Nephron progenitor cell (in vitro differentiated cells): ENCODE data around the gene CACNA1B.

ENCODE experiments used
- DNase-seq: peaks from one replicate; pipeline ENCODE4 v3.0.0; 2021
- H3K27ac Mint-ChIP-seq: 2 replicates; pipeline ENCODE4 v1.8.0; 2021; ENCODE audit warnings: mild to moderate bottlenecking, moderate library complexity, mixed read lengths
- H3K27me3 Mint-ChIP-seq: 2 replicates; pipeline ENCODE4 v1.8.0; 2021; ENCODE audit warnings: mild to moderate bottlenecking, low read depth, mixed read lengths; ENCODE audit not compliant: poor library complexity
- H3K36me3 Mint-ChIP-seq: 2 replicates; pipeline ENCODE4 v1.8.0; 2021; ENCODE audit warnings: low read depth, mixed read lengths
- H3K4me1 Mint-ChIP-seq: 2 replicates; pipeline ENCODE4 v1.8.0; 2021; ENCODE audit warnings: mixed read lengths
- H3K4me3 Mint-ChIP-seq: 2 replicates; pipeline ENCODE4 v1.8.0; 2021; ENCODE audit warnings: mild to moderate bottlenecking, moderate library complexity, mixed read lengths
- H3K9me3 Mint-ChIP-seq: 2 replicates; pipeline ENCODE4 v1.8.0; 2021; ENCODE audit warnings: mild to moderate bottlenecking, moderate library complexity, mixed read lengths
- CTCF ChIP-seq: fragments of 200-600 bp; sonication (generic); IDR thresholded peaks from 2 replicates; pipeline ENCODE4 v1.5.0; 2021; ENCODE audit warnings: antibody characterized with exemption

The CACNA1B gene

DNA sequence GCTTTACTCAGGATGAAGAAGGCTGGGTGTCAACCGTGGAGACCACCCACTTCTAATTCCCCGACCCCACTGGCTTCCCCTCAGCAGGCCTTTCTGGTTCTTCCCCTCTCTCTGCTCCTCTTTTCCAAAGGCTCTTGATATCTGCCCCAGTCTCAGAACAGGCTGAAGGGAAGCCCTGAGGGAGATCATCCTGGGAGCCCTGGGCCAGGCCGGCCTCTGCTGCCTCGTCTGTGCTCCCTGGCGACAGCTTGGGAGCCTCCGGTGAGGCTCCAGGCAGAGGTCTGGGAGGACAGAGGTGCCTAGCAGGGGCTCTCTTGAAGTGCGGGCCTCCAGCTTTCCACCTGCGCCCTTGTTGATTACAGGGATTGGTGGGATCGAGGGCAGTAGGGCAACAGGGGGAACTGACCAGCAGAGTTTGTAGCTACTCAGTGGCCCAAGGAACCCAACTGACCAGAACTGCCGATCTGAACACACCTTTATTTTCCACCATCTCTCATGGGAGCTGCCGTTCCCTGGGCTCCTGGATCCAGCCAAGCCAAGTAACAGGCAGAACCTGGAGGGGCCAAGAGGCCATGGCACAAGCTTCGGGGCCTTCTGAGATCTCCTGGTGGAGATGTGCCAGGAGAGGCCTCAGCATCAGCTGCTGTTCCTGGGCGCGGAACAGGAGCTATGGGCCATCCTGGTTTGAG lies 198.5 kb downstream of the CACNA1B start:
- TF ChIP-seq CTCF = no peak
- H3K36me3 Mint-ChIP-seq = no peaks in the 10 kb centered on the region
- H3K27ac Mint-ChIP-seq = no peak overlapping the region
- H3K4me1 Mint-ChIP-seq = peaks cover 6% of the 10 kb centered on the region
- peaks cover 14% of the 10 kb centered on the region for H3K27me3 Mint-ChIP-seq
- peaks cover 8% of the 10 kb centered on the region for H3K9me3 Mint-ChIP-seq
- H3K4me3 Mint-ChIP-seq = no peak overlapping the region
- DNase-seq = no peak

DNA sequence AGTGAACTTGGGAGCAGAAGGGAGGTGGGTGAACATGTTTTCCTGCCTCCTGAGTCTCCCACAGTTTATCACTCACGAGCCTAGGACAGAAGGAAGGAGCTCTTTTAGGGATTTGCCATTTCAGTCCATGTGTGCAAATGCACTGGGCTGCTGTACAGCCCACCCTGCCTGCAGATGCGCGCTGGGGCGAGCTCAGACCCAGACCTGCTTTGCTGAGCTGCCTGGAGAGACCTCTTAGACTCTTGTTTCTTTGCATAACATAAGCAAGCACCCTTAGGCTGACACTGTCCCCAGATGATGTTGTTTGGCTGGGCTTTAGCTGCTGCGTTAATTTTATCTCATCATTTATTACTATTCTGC lies 199.0 kb downstream of the CACNA1B start:
- H3K4me3 Mint-ChIP-seq = no peak overlapping the region
- TF ChIP-seq CTCF = no peak
- peaks cover 6% of the 10 kb centered on the region for H3K4me1 Mint-ChIP-seq

DNA sequence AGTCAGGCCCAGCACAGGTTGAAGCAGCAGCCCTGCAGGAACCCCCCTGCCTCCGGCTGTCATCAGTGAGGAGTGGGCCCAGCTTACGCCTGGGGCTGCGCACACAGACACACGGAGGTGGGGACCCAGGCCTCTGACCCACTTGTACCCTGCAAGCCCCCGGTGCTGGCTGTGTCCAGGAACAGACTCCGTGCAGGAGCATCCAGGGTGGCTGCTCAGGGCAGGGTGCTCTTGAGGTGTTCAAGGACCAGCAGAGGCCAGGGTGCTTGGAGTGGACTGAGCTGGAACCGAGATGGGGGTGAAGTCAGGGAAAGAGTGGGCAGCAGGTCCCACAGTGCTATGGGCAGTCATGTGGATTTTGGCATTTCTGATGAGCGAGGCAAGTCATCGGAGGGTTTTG lies 199.5 kb downstream of the CACNA1B start:
- no peak for DNase-seq
- no peaks in the 10 kb centered on the region for H3K36me3 Mint-ChIP-seq
- peaks cover 15% of the 10 kb centered on the region for H3K9me3 Mint-ChIP-seq
- H3K27me3 Mint-ChIP-seq = peaks cover 6% of the 10 kb centered on the region
- H3K4me3 Mint-ChIP-seq = no peak overlapping the region
- no peak overlapping the region for H3K27ac Mint-ChIP-seq
- no peak for TF ChIP-seq CTCF
- peaks cover 6% of the 10 kb centered on the region for H3K4me1 Mint-ChIP-seq

More for the DNA sequence above, 199.0 kb downstream of the CACNA1B start:
- no peak for DNase-seq
- Mint-ChIP-seq H3K36me3 (no peaks in the 10 kb centered on the region), H3K27me3 (peaks cover 11% of the 10 kb centered on the region), H3K9me3 (peaks cover 13% of the 10 kb centered on the region), H3K27ac (no peak overlapping the region)

GRCh38 chr9:138077898-138078540 lies 200.4 kb downstream of the CACNA1B start:
- H3K27me3 Mint-ChIP-seq = peaks cover 8% of the 10 kb centered on the region
- H3K4me3 Mint-ChIP-seq = no peak overlapping the region
- no peak for DNase-seq
- no peak for TF ChIP-seq CTCF
- H3K36me3 Mint-ChIP-seq = no peaks in the 10 kb centered on the region
- peaks cover 15% of the 10 kb centered on the region for H3K9me3 Mint-ChIP-seq
- peaks cover 6% of the 10 kb centered on the region for H3K4me1 Mint-ChIP-seq
- no peak overlapping the region for H3K27ac Mint-ChIP-seq

DNA sequence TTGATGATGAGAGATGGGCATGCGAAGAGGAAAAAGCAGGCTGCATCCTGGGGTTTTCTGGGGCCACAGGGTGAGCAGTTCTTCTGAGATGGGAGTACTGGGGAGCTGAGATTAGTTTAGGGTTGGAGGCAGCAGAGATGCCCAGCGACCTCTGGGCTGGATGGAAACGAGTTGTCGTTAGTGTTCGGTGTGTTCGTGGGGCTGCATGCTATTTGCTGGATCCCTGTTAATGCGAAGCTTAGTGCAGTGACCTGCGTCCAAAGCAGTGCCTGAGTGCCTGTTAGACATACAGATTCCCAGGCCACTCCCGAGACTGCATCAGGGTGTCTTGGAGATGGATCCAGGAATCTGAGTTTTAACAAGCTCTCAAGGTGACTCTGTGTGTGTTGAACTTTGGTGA lies 201.3 kb downstream of the CACNA1B start:
- Mint-ChIP-seq H3K4me3 (no peak overlapping the region), H3K9me3 (peaks cover 17% of the 10 kb centered on the region), H3K4me1 (peaks cover 6% of the 10 kb centered on the region), H3K27ac (no peak overlapping the region), H3K36me3 (no peaks in the 10 kb centered on the region), H3K27me3 (peaks cover 6% of the 10 kb centered on the region)
- TF ChIP-seq CTCF = no peak
- DNase-seq = no peak

GRCh38 chr9:138080979-138081378 lies 203.4 kb downstream of the CACNA1B start:
- H3K9me3 Mint-ChIP-seq = peaks cover 38% of the 10 kb centered on the region
- TF ChIP-seq CTCF = no peak
- H3K27me3 Mint-ChIP-seq = peaks cover 6% of the 10 kb centered on the region
- H3K4me3 Mint-ChIP-seq = no peak overlapping the region
- peaks cover 6% of the 10 kb centered on the region for H3K4me1 Mint-ChIP-seq
- H3K27ac Mint-ChIP-seq = no peak overlapping the region
- H3K36me3 Mint-ChIP-seq = peaks cover 5% of the 10 kb centered on the region
- DNase-seq = no peak
